ENCODE results near the gene CACHD1.
A peak's percentile ranks its signal among the peaks of the same experiment; 100 is the strongest.

CACHD1 gene

DNA sequence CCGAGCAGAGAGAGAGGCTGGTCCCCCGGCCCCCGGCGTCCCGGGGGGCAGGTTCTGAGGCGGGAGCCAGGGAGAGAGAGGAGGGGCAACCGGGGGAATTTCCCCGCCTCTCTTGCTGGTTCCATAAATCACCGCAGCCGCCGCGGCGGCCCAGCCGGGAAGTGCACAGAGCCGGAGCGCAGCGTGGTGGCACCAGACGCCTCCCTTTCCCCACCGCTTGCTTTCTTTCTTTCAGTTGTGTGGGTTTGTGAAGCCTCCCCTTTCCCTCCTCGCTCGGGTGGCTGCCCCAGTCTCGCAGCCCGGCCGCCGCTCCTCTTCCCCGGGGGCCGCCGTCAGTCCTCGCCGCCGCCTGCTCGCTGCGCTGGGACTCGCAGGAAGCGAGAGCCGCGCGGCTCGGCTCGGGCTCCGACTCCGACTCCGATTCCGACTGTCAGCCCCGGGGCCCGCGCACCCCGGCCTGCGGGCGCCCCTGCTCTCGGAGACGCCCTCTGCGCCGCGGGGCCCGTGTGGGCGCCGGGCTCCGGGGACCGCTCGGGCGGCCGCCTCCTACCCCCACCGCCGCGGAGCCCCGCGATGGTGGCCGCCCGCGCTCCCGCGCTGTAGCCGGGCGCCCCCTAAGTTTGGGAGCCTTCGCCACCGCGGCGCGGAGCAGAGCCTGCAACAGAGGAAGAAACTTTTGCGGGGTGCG is at the start of gene CACHD1:
Gene CACHD1 (plus strand): TSS at position 153 of the 688 bp plus-strand sequence. CDS start 616 bp downstream, outside the sequence.
- peak; percentile 17 for DNase-seq

GRCh38 chr1:64421377-64421776 is 48.6 kb upstream of the CACHD1 start:
- DNase-seq, result no peak

DNA sequence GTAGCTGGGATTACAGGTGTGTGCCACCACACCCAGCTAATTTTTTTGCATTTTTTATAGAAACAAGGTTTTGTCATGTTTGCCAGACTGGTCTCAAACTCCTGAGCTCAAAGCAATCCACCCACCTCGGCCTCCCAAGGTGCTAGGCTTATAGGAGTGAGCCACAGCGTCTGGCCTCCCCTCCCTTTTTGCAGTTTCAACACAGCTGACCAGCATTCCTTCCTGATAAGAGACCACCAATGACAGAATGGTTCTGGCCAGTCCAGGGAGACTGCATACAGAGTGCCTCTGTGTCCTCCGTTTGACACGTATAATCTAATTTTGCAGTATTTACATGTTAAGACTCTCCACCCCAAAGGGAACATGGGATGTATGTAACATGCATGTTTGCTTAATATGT is 46.4 kb upstream of the CACHD1 start:
- DNase-seq, result no peak

GRCh38 chr1:64424412-64424811 is 45.5 kb upstream of the CACHD1 start:
- no peak for DNase-seq

- DNase-seq, result no peak
Measured at GRCh38 chr1:64425521-64425920, 44.4 kb upstream of the CACHD1 start.

GRCh38 chr1:64426681-64427080 is 43.2 kb upstream of the CACHD1 start:
- DNase-seq, result no peak

DNA sequence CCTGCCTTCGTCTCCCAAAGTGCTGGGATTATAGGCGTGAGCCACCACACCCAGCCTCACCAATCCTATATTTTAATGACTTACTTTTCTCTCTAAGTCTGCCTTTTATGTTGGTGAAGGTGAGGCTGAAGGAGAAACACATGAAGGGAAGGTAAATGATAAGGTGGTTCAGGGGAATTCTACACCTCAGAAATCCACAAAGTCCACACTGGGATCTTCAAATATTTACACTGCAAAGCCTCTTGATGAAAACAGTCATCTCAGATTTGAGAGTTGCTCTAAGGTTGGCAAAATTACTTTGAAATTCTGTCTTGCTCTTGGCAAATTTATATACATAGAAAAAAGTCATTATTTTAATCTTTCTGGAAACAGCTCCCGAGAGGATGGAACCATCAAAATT is 42.0 kb upstream of the CACHD1 start:
- no peak for DNase-seq

DNA sequence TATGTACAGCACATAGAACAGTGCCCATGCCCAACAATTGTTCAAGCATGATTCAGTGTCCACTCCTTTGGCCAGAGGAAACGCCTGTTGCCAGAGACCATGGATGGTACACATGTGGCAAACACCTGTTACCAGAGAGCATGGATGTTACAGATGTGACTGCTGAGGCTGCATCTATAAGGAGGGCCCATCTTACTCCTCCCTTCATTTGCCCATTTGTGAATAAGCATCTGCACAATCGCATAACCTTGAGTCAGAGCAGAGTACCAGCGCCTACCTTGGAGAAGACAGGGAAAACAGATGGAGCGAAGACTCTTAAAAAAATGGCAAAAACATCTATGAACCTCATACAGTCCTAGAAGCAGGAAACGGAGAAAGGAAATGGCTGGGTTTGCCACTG is 36.6 kb upstream of the CACHD1 start:
- no peak for DNase-seq

DNA sequence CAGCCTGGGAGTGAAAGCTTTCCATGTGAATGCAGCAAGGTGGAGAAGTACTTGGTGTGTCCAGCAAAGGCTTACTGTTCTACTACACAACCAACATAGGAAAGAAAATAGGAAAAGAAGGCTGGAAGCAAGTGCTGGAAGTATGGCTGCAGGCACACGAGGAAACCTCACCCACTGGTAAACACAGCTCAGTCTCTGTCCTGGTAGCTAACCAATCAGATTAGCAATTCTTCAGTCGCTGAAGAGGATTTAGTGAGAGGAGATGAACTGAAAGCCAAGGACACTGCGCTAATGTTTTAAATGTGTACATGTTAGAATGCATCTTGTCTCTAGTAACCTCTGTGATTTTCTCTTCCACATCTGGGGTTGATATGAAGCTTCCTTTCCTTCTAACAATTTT is 36.2 kb upstream of the CACHD1 start:
- no peak for DNase-seq

DNA sequence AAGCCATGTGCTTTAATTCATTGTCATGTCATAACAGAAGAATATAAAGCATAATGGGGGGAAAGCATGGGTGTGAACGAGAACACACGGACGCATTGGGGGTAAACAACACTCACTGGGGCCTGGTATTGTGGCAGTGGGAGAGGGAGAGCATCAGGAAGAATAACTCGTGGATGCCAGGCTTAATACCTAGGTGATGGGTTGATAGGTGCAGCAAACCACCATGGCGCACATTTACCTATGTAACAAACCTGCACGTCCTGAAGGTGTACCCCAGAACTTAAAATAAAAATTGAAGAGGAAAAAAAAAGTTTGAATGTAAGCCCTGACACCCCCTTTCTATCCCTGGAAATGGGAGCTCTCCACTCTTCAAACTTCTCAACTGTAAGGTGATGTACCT is 34.9 kb upstream of the CACHD1 start:
- no peak for DNase-seq

GRCh38 chr1:64437453-64437852 is 32.5 kb upstream of the CACHD1 start:
- no peak for DNase-seq

DNA sequence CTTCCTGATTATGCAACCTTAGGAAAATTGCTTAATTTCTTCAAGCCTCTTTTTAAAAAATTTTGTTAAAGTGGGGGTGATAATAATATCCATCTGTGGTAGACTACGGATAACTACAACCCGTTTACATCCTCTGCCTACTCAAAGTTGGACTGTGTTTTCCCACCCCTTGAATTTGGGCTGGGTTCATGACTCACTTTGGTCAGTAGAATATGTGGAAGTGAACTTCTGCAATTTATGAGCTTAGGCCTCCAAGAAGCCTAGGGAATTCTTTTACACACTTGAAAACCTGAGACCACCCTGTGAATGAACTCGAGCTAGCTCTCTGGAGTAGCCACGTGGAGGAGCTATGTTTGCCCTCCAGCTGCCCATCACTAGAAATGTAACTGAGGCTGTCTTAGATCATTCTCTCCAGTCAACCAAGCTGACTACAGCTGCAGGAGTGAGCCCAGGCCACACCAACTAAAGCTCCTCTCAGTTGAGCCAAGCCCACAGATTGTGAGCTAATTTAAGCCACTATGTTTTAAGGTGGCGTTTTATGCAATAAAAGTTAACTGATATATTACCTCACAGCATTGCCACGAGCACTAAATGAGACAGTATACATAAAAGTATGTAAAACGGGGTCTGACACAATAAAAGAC is 29.6 kb upstream of the CACHD1 start:
- DNase-seq, result no peak

- no peak for DNase-seq
Measured at GRCh38 chr1:64451440-64451839, 18.5 kb upstream of the CACHD1 start.

- DNase-seq, result no peak
Measured at GRCh38 chr1:64453688-64454087, 16.2 kb upstream of the CACHD1 start.

DNA sequence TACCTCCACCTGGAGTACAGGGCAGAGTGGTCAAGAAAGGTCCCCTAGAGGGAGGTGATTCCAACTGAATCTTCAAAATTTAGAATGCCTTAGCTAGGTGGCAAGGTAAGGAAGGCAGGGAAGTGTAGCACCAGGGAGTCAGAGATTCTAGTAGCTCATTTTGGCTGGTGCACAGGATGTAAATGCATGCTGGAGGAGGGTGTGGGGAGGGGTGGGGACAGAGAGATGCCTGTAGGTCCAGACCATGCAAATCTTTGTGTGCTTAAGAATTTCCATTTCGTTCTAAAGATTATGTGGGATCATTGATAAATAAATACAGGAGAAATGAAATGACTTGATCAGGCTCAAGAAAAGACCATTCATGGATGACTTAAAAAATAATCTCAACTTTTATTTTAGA is 11.0 kb upstream of the CACHD1 start:
- no peak for DNase-seq

GRCh38 chr1:64459743-64460142 is 10.2 kb upstream of the CACHD1 start:
- DNase-seq, result no peak

DNA sequence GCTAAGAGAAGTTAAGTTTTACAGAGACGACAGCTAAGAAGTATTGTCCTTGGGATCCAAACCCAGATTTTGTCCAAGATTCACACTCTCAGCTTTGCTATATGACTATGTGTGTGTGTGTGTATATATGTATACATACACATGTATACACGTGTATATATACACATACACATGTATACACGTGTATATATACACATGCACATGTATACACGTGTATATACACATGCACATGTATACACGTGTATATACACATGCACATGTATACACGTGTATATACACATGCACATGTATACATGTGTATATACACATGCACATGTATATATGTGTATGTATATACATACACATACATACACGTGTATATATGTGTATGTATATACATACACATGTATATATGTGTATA is 3.9 kb upstream of the CACHD1 start:
- DNase-seq, result no peak

DNA sequence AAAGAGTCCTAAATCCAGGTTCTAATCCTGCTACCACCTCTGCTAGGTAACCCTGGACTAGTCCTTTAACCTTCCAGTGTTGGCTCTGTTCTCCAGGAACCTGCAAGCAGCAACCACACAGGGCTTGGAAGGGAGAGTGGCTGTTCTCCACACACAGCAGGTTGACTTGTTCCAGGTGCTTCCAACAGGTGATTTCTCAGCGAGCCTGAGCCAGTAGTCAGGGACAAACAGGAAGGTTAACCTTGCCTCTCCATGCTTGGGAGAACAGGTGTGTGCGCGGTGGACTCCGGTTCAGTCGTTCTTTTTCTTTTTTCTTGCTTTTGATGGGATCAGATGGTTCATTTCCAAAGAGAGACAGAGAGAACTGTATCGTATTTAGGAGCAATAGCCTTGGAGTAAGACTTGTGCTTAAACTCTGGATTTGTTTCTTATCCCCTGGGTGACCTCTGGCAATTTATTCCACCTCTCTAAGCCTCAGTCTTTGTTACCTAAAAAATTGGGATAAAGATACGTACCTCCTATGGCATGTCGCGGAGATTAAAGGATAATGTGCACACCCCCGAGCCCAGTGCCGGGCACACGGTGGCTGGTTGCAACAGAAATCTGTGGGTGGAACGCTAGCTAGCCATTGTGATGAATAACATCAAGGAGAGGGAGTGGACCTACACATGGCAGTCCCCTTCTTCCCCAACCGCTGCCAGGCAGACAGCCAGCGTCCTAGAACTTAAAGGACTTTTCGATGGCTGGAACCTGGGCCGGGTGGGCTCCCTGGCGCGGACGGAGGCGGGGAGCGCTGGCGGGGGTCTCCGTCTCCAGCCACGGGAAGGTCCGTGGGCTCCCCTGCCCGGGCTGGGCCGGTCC is 583 bp upstream of the CACHD1 start:
- DNase-seq, result no peak

DNA sequence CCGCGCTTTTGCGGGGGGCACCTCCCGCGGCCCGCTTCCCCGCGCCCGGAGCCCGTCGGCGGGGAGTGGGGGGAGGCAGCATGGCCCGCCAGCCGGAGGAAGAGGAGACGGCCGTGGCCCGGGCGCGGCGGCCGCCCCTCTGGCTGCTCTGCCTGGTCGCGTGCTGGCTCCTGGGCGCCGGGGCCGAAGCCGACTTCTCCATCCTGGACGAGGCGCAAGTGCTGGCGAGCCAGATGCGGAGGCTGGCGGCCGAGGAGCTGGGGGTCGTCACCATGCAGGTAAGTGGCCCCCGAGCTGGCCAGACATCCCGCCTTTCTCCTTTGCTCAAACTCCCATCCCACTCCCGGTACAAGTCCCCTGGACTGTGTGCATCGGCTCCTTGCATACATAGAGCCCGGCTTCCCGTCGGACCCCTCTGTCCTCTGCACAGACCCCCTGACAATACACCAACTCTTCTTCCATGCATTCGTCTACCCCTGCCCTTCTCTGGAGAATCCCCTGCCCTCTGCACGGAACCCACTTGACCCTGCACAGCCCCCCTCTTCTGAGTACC is 812 bp downstream of the CACHD1 start:
- DNase-seq, result no peak

- no peak for DNase-seq
Measured at GRCh38 chr1:64471218-64472039, 1.5 kb downstream of the CACHD1 start.

DNA sequence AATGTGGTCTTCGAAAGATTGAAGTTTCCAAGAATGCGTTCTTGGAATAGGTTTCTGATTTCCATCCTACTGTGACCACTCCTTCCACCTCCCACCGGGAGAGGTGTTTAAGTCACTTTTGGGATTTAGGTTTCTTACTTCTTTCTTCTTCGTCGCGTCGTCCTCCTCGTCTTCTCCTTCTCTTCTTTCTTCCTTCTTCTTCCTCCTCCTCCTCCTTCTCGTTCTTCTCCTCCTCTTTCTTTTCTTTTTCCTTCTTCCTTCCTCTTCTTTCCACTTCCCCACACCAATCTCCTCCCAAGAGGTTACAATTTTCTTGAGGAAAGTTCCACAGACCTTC is 2.1 kb downstream of the CACHD1 start:
- no peak for DNase-seq

GRCh38 chr1:64472805-64473204 is 2.9 kb downstream of the CACHD1 start:
- no peak for DNase-seq

DNA sequence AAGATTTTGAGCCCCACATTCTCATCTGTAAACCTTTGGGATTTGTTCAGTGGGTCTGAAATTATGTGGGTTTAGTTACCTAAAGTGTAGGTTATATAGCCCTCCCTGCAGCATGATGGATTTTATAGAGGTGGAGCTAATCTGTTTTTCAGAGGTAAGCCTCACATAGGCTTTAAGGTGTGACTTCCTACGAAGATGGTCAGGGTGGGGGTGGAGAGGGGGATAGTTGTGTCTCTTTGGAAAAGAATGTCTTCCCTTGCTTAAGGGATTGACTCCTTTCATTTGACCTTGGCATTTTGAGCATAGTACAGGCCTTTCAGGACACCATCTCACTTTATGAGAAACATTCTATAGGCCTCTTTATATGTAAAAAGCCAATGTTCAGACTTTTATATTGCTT is 3.4 kb downstream of the CACHD1 start:
- DNase-seq, result no peak

All from stimulated activated naive CD4-positive, alpha-beta T cell treated with Interleukin-2 at 50 U/mL for 16 hours (primary cell).